HepG2 (cell line): ENCODE data around the gene RAB3A. TPM values are rescaled to one million over a fixed set of nuclear protein-coding genes. Genes with fewer than 3 reads are reported as not detected.

Experiments
- CCDC6 ChIP-seq: sonication (generic); formaldehyde crosslinking; IDR thresholded peaks from 2 replicates; pipeline ENCODE4 v1.8.1; 2022; ENCODE audit warnings: mild to moderate bottlenecking, missing genetic modification reagents, moderate library complexity
- EHMT2 ChIP-seq: fragments of 200-600 bp; sonication (generic); IDR thresholded peaks from 2 replicates; pipeline ENCODE4 v1.7.0; 2017; ENCODE audit warnings: antibody characterized with exemption, low read depth, low read length, borderline replicate concordance
- ELF4 ChIP-seq: sonication (generic); formaldehyde crosslinking; IDR thresholded peaks from 2 replicates; pipeline ENCODE4 v1.5.0; 2020; ENCODE audit warnings: missing genetic modification reagents, mild to moderate bottlenecking, moderate library complexity, borderline replicate concordance
- GABPA ChIP-seq, 2 experiments: IDR thresholded peaks; 2 replicates each; pipeline ENCODE4 v1.6.1; 2011 to 2016; ENCODE audit warnings: low read depth in 2 of 2, low read length in 1 of 2, missing biosample characterization in 1 of 2, missing genetic modification characterization in 1 of 2
- ONECUT2 ChIP-seq: sonication (generic); formaldehyde crosslinking; IDR thresholded peaks from 2 replicates; pipeline ENCODE4 v1.4.0; 2020; ENCODE audit warnings: missing genetic modification reagents
- PCBP2 ChIP-seq: fragments of 200-400 bp; formaldehyde crosslinking; optimal IDR thresholded peaks from 2 replicates; pipeline ENCODE3; 2018; ENCODE audit warnings: low read length, low read depth; ENCODE audit not compliant: poor library complexity, severe bottlenecking
- PHF8 ChIP-seq: sonication (generic); formaldehyde crosslinking; IDR thresholded peaks from 2 replicates; pipeline ENCODE4 v1.5.0; 2020; ENCODE audit warnings: missing genetic modification reagents
- RFX1 ChIP-seq: fragments of 450-650 bp; IDR thresholded peaks from 2 replicates; pipeline ENCODE4 v1.6.1; 2017
- SAP130 ChIP-seq: IDR thresholded peaks from 2 replicates; pipeline ENCODE4 v1.6.1; 2016; ENCODE audit warnings: low read depth
- TCF12 ChIP-seq, 2 experiments: fragments of 450-650 bp in 1 of 2; sonication (generic) in 1 of 2; formaldehyde crosslinking in 1 of 2; IDR thresholded peaks; 2 replicates each; pipeline versions ENCODE4 v1.6.1 to v1.8.0; 2017 to 2022; ENCODE audit warnings: antibody characterized with exemption in 1 of 2, mild to moderate bottlenecking in 1 of 2, missing genetic modification reagents in 1 of 2, moderate library complexity in 1 of 2
- ZNF232 ChIP-seq: sonication (generic); formaldehyde crosslinking; IDR thresholded peaks from 2 replicates; pipeline ENCODE4 v1.4.0; 2020; ENCODE audit warnings: missing genetic modification reagents, borderline replicate concordance
- ZNF292 ChIP-seq: sonication (generic); formaldehyde crosslinking; IDR thresholded peaks from 2 replicates; pipeline ENCODE4 v1.8.1; 2022; ENCODE audit warnings: mild to moderate bottlenecking, low read depth, missing genetic modification reagents, borderline replicate concordance
- ZNF335 ChIP-seq: sonication (generic); formaldehyde crosslinking; IDR thresholded peaks from 2 replicates; pipeline ENCODE4 v1.4.0; 2020; ENCODE audit warnings: missing genetic modification reagents
- ZNF441 ChIP-seq: sonication (generic); formaldehyde crosslinking; IDR thresholded peaks from 2 replicates; pipeline ENCODE4 v1.7.0; 2021; ENCODE audit warnings: missing genetic modification reagents, borderline replicate concordance
- polyA plus RNA-seq, 8 experiments: library from polyadenylated mRNA; depleted of rRNA in 3 of 8; stranded (reverse) in 7 of 8; unstranded in 1 of 8; fragments of >200 nt; fragmentation: Illumina TruSeq in 4 of 8; extraction: Trizol in 4 of 8; gene quantifications; 2 replicates each; pipeline versions ENCODE4 v1.2.1 to v1.2.3, GENCODE V29; 2011 to 2016; ENCODE audit warnings: low read depth in 4 of 8, missing spikeins in 1 of 8, mixed read lengths in 1 of 8; ENCODE audit not compliant: insufficient read depth in 1 of 8
- total RNA-seq, 5 experiments: library from RNA; depleted of rRNA; stranded (reverse); fragments of >200 nt; fragmentation: Illumina TruSeq; extraction: Trizol; gene quantifications; 2 replicates each; pipeline ENCODE4 v1.2.3, GENCODE V29; 2016; ENCODE audit warnings: low read depth in 1 of 5
- TF ChIP-seq, protein P1 (sequence below): sonication (generic); formaldehyde crosslinking; IDR thresholded peaks from 2 replicates; pipeline ENCODE4 v1.5.0; 2020; ENCODE audit warnings: missing genetic modification reagents
- TF ChIP-seq, protein P2 (sequence below): sonication (generic); formaldehyde crosslinking; IDR thresholded peaks from 2 replicates; pipeline ENCODE4 v1.5.0; 2020; ENCODE audit warnings: missing genetic modification reagents
- TF ChIP-seq, protein P3 (sequence below): sonication (generic); formaldehyde crosslinking; IDR thresholded peaks from 2 replicates; pipeline ENCODE4 v1.5.0; 2020; ENCODE audit warnings: mild to moderate bottlenecking, missing genetic modification reagents, borderline replicate concordance
- TF ChIP-seq, protein P4 (sequence below): sonication (generic); formaldehyde crosslinking; IDR thresholded peaks from 2 replicates; pipeline ENCODE4 v1.4.0; 2020; ENCODE audit warnings: mild to moderate bottlenecking, missing genetic modification reagents

Gene RAB3A
- total and polyA plus RNA-seq, 2 of the 13 experiments (the other 11 are each of a cell fraction or from before 2014, with no cell fraction given), result 0.58 to 0.98 TPM

DNA sequence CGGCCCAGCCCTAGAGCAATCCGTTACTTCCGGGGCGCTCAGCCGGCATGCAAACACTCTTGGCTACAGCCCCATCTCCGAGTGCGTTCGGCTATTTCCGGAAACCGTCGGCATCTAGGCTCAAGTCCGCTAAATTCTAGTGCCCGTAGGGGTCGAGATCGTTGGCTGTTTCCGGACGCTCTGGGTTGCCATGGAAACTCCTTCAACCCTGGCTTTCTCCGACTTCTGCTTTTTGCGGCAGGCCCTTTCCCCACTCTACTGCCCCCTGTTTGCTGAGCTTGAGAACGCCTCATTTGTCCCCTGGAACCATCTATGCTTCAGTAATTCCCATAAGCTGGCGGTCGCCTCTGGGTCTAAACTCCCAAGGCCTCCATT is 51.4 kb downstream of the RAB3A start (continued):
- no peak for TF ChIP-seq ZNF232 (CRISPR knock-in tag)
- TF ChIP-seq, protein P1, sequence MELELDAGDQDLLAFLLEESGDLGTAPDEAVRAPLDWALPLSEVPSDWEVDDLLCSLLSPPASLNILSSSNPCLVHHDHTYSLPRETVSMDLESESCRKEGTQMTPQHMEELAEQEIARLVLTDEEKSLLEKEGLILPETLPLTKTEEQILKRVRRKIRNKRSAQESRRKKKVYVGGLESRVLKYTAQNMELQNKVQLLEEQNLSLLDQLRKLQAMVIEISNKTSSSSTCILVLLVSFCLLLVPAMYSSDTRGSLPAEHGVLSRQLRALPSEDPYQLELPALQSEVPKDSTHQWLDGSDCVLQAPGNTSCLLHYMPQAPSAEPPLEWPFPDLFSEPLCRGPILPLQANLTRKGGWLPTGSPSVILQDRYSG (CRISPR knock-in tag), result no peak
- TF ChIP-seq ZNF292, result no peak
- peak; percentile 24; the same call in 1 of the 2 replicates for TF ChIP-seq ZNF335
- TF ChIP-seq GABPA (IDR thresholded peaks at IDR 0.05; ENCODE audit: low read depth, low read length), result no peak; the same call in none of the 2 replicates
- TF ChIP-seq GABPA (CRISPR knock-in tag; IDR thresholded peaks at IDR 0.05; ENCODE audit: low read depth), result peak; percentile 84
- peak; percentile 90 for TF ChIP-seq SAP130 (CRISPR knock-in tag)
- no peak for TF ChIP-seq CCDC6 (CRISPR knock-in tag)
- TF ChIP-seq, protein P2, sequence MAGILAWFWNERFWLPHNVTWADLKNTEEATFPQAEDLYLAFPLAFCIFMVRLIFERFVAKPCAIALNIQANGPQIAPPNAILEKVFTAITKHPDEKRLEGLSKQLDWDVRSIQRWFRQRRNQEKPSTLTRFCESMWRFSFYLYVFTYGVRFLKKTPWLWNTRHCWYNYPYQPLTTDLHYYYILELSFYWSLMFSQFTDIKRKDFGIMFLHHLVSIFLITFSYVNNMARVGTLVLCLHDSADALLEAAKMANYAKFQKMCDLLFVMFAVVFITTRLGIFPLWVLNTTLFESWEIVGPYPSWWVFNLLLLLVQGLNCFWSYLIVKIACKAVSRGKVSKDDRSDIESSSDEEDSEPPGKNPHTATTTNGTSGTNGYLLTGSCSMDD (CRISPR knock-in tag), result no peak
- TF ChIP-seq PHF8 (CRISPR knock-in tag), result 0 out of 2 replicates have a peak, but pooled peaks have one; percentile 11
- no peak for TF ChIP-seq PCBP2
- TF ChIP-seq, protein P3, sequence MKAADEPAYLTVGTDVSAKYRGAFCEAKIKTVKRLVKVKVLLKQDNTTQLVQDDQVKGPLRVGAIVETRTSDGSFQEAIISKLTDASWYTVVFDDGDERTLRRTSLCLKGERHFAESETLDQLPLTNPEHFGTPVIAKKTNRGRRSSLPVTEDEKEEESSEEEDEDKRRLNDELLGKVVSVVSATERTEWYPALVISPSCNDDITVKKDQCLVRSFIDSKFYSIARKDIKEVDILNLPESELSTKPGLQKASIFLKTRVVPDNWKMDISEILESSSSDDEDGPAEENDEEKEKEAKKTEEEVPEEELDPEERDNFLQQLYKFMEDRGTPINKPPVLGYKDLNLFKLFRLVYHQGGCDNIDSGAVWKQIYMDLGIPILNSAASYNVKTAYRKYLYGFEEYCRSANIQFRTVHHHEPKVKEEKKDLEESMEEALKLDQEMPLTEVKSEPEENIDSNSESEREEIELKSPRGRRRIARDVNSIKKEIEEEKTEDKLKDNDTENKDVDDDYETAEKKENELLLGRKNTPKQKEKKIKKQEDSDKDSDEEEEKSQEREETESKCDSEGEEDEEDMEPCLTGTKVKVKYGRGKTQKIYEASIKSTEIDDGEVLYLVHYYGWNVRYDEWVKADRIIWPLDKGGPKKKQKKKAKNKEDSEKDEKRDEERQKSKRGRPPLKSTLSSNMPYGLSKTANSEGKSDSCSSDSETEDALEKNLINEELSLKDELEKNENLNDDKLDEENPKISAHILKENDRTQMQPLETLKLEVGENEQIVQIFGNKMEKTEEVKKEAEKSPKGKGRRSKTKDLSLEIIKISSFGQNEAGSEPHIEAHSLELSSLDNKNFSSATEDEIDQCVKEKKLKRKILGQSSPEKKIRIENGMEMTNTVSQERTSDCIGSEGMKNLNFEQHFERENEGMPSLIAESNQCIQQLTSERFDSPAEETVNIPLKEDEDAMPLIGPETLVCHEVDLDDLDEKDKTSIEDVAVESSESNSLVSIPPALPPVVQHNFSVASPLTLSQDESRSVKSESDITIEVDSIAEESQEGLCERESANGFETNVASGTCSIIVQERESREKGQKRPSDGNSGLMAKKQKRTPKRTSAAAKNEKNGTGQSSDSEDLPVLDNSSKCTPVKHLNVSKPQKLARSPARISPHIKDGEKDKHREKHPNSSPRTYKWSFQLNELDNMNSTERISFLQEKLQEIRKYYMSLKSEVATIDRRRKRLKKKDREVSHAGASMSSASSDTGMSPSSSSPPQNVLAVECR (CRISPR knock-in tag), result peak; percentile 64; the same call in 1 of the 2 replicates
- TF ChIP-seq, protein P4, sequence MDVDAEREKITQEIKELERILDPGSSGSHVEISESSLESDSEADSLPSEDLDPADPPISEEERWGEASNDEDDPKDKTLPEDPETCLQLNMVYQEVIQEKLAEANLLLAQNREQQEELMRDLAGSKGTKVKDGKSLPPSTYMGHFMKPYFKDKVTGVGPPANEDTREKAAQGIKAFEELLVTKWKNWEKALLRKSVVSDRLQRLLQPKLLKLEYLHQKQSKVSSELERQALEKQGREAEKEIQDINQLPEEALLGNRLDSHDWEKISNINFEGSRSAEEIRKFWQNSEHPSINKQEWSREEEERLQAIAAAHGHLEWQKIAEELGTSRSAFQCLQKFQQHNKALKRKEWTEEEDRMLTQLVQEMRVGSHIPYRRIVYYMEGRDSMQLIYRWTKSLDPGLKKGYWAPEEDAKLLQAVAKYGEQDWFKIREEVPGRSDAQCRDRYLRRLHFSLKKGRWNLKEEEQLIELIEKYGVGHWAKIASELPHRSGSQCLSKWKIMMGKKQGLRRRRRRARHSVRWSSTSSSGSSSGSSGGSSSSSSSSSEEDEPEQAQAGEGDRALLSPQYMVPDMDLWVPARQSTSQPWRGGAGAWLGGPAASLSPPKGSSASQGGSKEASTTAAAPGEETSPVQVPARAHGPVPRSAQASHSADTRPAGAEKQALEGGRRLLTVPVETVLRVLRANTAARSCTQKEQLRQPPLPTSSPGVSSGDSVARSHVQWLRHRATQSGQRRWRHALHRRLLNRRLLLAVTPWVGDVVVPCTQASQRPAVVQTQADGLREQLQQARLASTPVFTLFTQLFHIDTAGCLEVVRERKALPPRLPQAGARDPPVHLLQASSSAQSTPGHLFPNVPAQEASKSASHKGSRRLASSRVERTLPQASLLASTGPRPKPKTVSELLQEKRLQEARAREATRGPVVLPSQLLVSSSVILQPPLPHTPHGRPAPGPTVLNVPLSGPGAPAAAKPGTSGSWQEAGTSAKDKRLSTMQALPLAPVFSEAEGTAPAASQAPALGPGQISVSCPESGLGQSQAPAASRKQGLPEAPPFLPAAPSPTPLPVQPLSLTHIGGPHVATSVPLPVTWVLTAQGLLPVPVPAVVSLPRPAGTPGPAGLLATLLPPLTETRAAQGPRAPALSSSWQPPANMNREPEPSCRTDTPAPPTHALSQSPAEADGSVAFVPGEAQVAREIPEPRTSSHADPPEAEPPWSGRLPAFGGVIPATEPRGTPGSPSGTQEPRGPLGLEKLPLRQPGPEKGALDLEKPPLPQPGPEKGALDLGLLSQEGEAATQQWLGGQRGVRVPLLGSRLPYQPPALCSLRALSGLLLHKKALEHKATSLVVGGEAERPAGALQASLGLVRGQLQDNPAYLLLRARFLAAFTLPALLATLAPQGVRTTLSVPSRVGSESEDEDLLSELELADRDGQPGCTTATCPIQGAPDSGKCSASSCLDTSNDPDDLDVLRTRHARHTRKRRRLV (CRISPR knock-in tag), result no peak; the same call in 1 of the 2 replicates
- no peak for TF ChIP-seq ONECUT2 (CRISPR knock-in tag)
- TF ChIP-seq ELF4 (CRISPR knock-in tag), result peak; percentile 92; the same call in 1 of the 2 replicates
- 0 out of 2 replicates have a peak, but pooled peaks have one; percentile 6 for TF ChIP-seq ZNF441
- no peak for TF ChIP-seq TCF12 (IDR thresholded peaks at IDR 0.05)
- TF ChIP-seq TCF12 (CRISPR knock-in tag; IDR thresholded peaks at IDR 0.05), result peak; percentile 40; the same call in 1 of the 2 replicates
- no peak for TF ChIP-seq EHMT2
- TF ChIP-seq RFX1, result peak; percentile 91
